A673 (cell line): ENCODE results near the gene HELZ. TPM values are rescaled to one million over a fixed set of nuclear protein-coding genes. Genes with fewer than 3 reads are reported as not detected.

Source experiments
- BruUV-seq: library from RNA; stranded (reverse); fragments of 400-500 nt; replicated peaks from 2 replicates; lab custom pipeline; 2021; lab: Mats Ljungman, UMichigan
- CTCF ChIA-PET: fragments of 300-600 bp; sonication (Branson Sonifier 250); formaldehyde crosslinking; loops from one replicate; lab custom pipeline; 2022; ENCODE audit warnings: antibody characterized with exemption; lab: Charles Lee
- POLR2A ChIA-PET: fragments of 300-600 bp; sonication (Branson Sonifier 250); formaldehyde crosslinking; loops from one replicate; lab custom pipeline; 2022; ENCODE audit warnings: antibody characterized with exemption; ENCODE audit not compliant: low non-redundant PET; lab: Charles Lee
- DNase-seq: peaks from one replicate; pipeline ENCODE4 v3.0.0-alpha.2; 2015; ENCODE audit warnings: low spot score
- H3K27ac ChIP-seq: fragments of 200-600 bp; sonication (generic); 2 replicates; pipeline ENCODE4 v1.5.1; 2016; ENCODE audit warnings: mixed run types, low read depth, mild to moderate bottlenecking, mixed read lengths, antibody characterized with exemption, low read length; ENCODE audit not compliant: poor library complexity, severe bottlenecking
- H3K27me3 ChIP-seq: fragments of 200-600 bp; sonication (generic); replicated peaks from 2 replicates; pipeline ENCODE4 v1.6.1; 2017; ENCODE audit warnings: mixed run types, low read depth, mild to moderate bottlenecking, mixed read lengths, antibody characterized with exemption, low read length; ENCODE audit not compliant: insufficient read depth, poor library complexity
- H3K36me3 ChIP-seq: fragments of 200-600 bp; sonication (generic); 2 replicates; pipeline ENCODE4 v1.6.1; 2016; ENCODE audit warnings: mixed run types, mild to moderate bottlenecking, mixed read lengths, antibody characterized with exemption, low read length; ENCODE audit not compliant: insufficient read depth, poor library complexity, severe bottlenecking
- H3K4me1 ChIP-seq: fragments of 200-600 bp; sonication (generic); 2 replicates; pipeline ENCODE4 v1.6.1; 2017; ENCODE audit warnings: mixed run types, mild to moderate bottlenecking, mixed read lengths, antibody characterized with exemption, low read length; ENCODE audit not compliant: insufficient read depth, poor library complexity, severe bottlenecking
- H3K4me3 ChIP-seq: fragments of 200-600 bp; sonication (generic); 2 replicates; pipeline ENCODE4 v1.5.1; 2016; ENCODE audit warnings: low read depth, mixed run types, mild to moderate bottlenecking, mixed read lengths, low read length; ENCODE audit not compliant: poor library complexity, severe bottlenecking
- H3K9me3 ChIP-seq: fragments of 200-600 bp; sonication (generic); 2 replicates; pipeline ENCODE4 v1.6.1; 2016; ENCODE audit warnings: mixed run types, low read depth, mild to moderate bottlenecking, mixed read lengths, antibody characterized with exemption, low read length; ENCODE audit not compliant: poor library complexity, severe bottlenecking
- CTCF ChIP-seq: fragments of 300-800, 200-600 bp; sonication (generic); conservative IDR thresholded peaks from 2 replicates; pipeline ENCODE4 v1.5.1; 2017; ENCODE audit warnings: low read depth, mild to moderate bottlenecking, antibody characterized with exemption, low read length, moderate library complexity, mixed read lengths
- EZH2 ChIP-seq: fragments of 200-600 bp; sonication (generic); IDR thresholded peaks from 2 replicates; pipeline ENCODE4 v1.6.1; 2017; ENCODE audit warnings: borderline replicate concordance, low read depth, mild to moderate bottlenecking, mixed read lengths, antibody characterized with exemption, low read length; ENCODE audit not compliant: poor library complexity, severe bottlenecking
- intact Hi-C: fragments of 100-400 bp; cut with micrococcal nuclease; formaldehyde crosslinking; loops from one replicate; pipeline ENCODE4 v1.10.0; 2022; ENCODE audit not compliant: unreplicated experiment
- total RNA-seq: library from RNA; stranded (reverse); gene quantifications from 2 replicates; pipeline ENCODE4 v1.2.3, GENCODE V29; 2021

HELZ gene
- total RNA-seq, 1 experiment from 2014 or later = 57.3 TPM

GRCh38 chr17:67054608-67055007 is 190.4 kb downstream of the HELZ start:
- CTCF ChIA-PET = no interaction called here
- H3K9me3 ChIP-seq = peaks cover 2% of the 10 kb centered on the region
- H3K4me3 ChIP-seq = no peak overlapping the region
- BruUV-seq = no TSS peak
- POLR2A ChIA-PET = no interaction called here
- no peaks in the 10 kb centered on the region for H3K36me3 ChIP-seq
- intact Hi-C loops = no loop called here
- no peaks in the 10 kb centered on the region for H3K27me3 ChIP-seq
- no peak for DNase-seq
- no peaks in the 10 kb centered on the region for H3K4me1 ChIP-seq
- H3K27ac ChIP-seq = no peak overlapping the region
- no peak for TF ChIP-seq EZH2
- no peak for TF ChIP-seq CTCF

- no peaks in the 10 kb centered on the region for H3K27me3 ChIP-seq
- H3K36me3 ChIP-seq = no peaks in the 10 kb centered on the region
- BruUV-seq = no TSS peak
- DNase-seq = no peak
- H3K4me3 ChIP-seq = no peak overlapping the region
- ChIA-PET CTCF (no interaction called here), POLR2A (no interaction called here)
- H3K9me3 ChIP-seq = peaks cover 7% of the 10 kb centered on the region
- TF ChIP-seq CTCF (no peak), EZH2 (no peak)
- intact Hi-C loops = no loop called here
- H3K27ac ChIP-seq = no peak overlapping the region
- no peaks in the 10 kb centered on the region for H3K4me1 ChIP-seq
These were observed 190.9 kb downstream of the HELZ start for GRCh38 chr17:67054011-67054591.

- BruUV-seq = no TSS peak
- Histone ChIP-seq H3K4me1 (no peaks in the 10 kb centered on the region), H3K27me3 (no peaks in the 10 kb centered on the region), H3K4me3 (no peak overlapping the region), H3K9me3 (peaks cover 12% of the 10 kb centered on the region), H3K27ac (no peak overlapping the region), H3K36me3 (no peaks in the 10 kb centered on the region)
- TF ChIP-seq CTCF = no peak
- TF ChIP-seq EZH2 = no peak
- intact Hi-C loops = no loop called here
- no peak for DNase-seq
- POLR2A ChIA-PET = no interaction called here
- CTCF ChIA-PET = no interaction called here
These were observed 191.5 kb downstream of the HELZ start for GRCh38 chr17:67053438-67054000.
